Loucy (cell line): Measurements from ENCODE around the gene LYVE1.

Source experiments
- H2AFZ ChIP-seq: fragments of 200-600 bp; sonication (generic); 2 replicates; pipeline ENCODE4 v1.6.0; 2016; ENCODE audit warnings: antibody characterized with exemption, mild to moderate bottlenecking, low read length, moderate library complexity
- H3F3A ChIP-seq: fragments of 200-600 bp; 2 replicates; pipeline ENCODE4 v1.6.0; 2016; ENCODE audit warnings: antibody characterized with exemption, low read depth, mild to moderate bottlenecking
- H3K27me3 ChIP-seq: fragments of 200-600 bp; sonication (generic); 2 replicates; pipeline ENCODE4 v1.6.1; 2014; ENCODE audit warnings: low read length, mild to moderate bottlenecking; ENCODE audit not compliant: insufficient read depth, poor library complexity, severe bottlenecking
- H3K36me3 ChIP-seq: fragments of 200-600 bp; sonication (generic); 2 replicates; pipeline ENCODE4 v1.6.1; 2016; ENCODE audit warnings: low read length; ENCODE audit not compliant: insufficient read depth
- H3K4me1 ChIP-seq: fragments of 200-600 bp; sonication (generic); 2 replicates; pipeline ENCODE4 v1.5.1; 2014; ENCODE audit warnings: low read length, mild to moderate bottlenecking; ENCODE audit not compliant: insufficient read depth, poor library complexity, severe bottlenecking
- H3K4me2 ChIP-seq: fragments of 200-600 bp; sonication (generic); 2 replicates; pipeline ENCODE4 v1.6.0; 2014; ENCODE audit warnings: antibody characterized with exemption, low read length, low read depth, mild to moderate bottlenecking; ENCODE audit not compliant: poor library complexity, severe bottlenecking
- H3K4me3 ChIP-seq: fragments of 200-600 bp; sonication (generic); 2 replicates; pipeline ENCODE4 v1.5.1; 2014; ENCODE audit warnings: low read length, mild to moderate bottlenecking, mixed read lengths; ENCODE audit not compliant: poor library complexity, severe bottlenecking
- H3K79me2 ChIP-seq: fragments of 200-600 bp; sonication (generic); 2 replicates; pipeline ENCODE4 v1.6.1; 2014; ENCODE audit warnings: low read length; ENCODE audit not compliant: insufficient read depth
- H3K9ac ChIP-seq: fragments of 200-600 bp; sonication (generic); 2 replicates; pipeline ENCODE4 v1.6.0; 2014; ENCODE audit warnings: mild to moderate bottlenecking, low read depth, low read length, moderate library complexity; ENCODE audit not compliant: poor library complexity, severe bottlenecking
- H3K9me2 ChIP-seq: fragments of 200-600 bp; sonication (generic); replicated peaks from 2 replicates; pipeline ENCODE4 v1.6.1; 2016; ENCODE audit warnings: low read depth, low read length, mixed read lengths
- H3K9me3 ChIP-seq: fragments of 200-600 bp; sonication (generic); 2 replicates; pipeline ENCODE4 v1.6.1; 2014; ENCODE audit warnings: mild to moderate bottlenecking, antibody characterized with exemption, low read length, low read depth; ENCODE audit not compliant: insufficient read depth
- H4K20me1 ChIP-seq: fragments of 200-600 bp; sonication (generic); 2 replicates; pipeline ENCODE4 v1.6.0; 2014; ENCODE audit warnings: antibody characterized with exemption, low read length, mild to moderate bottlenecking; ENCODE audit not compliant: insufficient read depth, poor library complexity, severe bottlenecking
- EZH2phosphoT487 ChIP-seq: fragments of 200-600 bp; IDR thresholded peaks from 2 replicates; pipeline ENCODE4 v1.6.1; 2018; ENCODE audit warnings: antibody characterized with exemption, mild to moderate bottlenecking, moderate library complexity, borderline replicate concordance
- TF ChIP-seq, protein P1 (sequence below): fragments of 200-600 bp; sonication (generic); conservative IDR thresholded peaks from 2 replicates; pipeline ENCODE4 v1.5.1; 2014; ENCODE audit warnings: mild to moderate bottlenecking, antibody characterized with exemption, low read length

Gene LYVE1

DNA sequence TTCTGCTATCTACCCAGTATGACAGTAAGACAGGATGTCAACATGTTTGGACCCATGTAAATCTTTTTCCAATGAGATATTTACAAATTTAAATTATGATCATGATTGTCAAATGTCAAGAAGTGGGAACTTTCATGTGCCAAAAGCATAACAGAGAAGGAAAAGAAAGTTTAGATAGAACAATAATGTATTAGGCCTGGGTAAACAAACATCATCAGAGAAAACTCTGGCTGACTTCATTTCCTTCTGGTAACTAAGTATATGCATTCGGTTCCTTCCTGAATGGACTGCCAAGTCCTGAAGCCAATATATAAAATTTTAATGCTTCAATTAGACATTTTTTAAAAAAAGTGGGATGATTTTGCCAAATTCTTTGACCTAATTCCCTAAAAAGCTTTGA is 44.0 kb downstream of the LYVE1 start:
- no peak overlapping the region for H3K9ac ChIP-seq
- no peak overlapping the region for H2AFZ ChIP-seq
- H3K9me3 ChIP-seq, result no peaks in the 10 kb centered on the region
- TF ChIP-seq, protein P1, sequence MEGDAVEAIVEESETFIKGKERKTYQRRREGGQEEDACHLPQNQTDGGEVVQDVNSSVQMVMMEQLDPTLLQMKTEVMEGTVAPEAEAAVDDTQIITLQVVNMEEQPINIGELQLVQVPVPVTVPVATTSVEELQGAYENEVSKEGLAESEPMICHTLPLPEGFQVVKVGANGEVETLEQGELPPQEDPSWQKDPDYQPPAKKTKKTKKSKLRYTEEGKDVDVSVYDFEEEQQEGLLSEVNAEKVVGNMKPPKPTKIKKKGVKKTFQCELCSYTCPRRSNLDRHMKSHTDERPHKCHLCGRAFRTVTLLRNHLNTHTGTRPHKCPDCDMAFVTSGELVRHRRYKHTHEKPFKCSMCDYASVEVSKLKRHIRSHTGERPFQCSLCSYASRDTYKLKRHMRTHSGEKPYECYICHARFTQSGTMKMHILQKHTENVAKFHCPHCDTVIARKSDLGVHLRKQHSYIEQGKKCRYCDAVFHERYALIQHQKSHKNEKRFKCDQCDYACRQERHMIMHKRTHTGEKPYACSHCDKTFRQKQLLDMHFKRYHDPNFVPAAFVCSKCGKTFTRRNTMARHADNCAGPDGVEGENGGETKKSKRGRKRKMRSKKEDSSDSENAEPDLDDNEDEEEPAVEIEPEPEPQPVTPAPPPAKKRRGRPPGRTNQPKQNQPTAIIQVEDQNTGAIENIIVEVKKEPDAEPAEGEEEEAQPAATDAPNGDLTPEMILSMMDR, result no peak
- no peak for TF ChIP-seq EZH2phosphoT487
- peaks cover 24% of the 10 kb centered on the region for H3K4me1 ChIP-seq
- peaks cover 2% of the 10 kb centered on the region; the same call in 1 of the 2 replicates for H3F3A ChIP-seq
- H4K20me1 ChIP-seq, result no peaks in the 10 kb centered on the region
- H3K4me2 ChIP-seq, result no peak overlapping the region
- no peaks in the 10 kb centered on the region for H3K79me2 ChIP-seq
- no peaks in the 10 kb centered on the region for H3K9me2 ChIP-seq
- H3K36me3 ChIP-seq, result peaks cover 8% of the 10 kb centered on the region; the same call in 1 of the 2 replicates
- H3K4me3 ChIP-seq, result no peak overlapping the region
- H3K27me3 ChIP-seq, result no peaks in the 10 kb centered on the region

DNA sequence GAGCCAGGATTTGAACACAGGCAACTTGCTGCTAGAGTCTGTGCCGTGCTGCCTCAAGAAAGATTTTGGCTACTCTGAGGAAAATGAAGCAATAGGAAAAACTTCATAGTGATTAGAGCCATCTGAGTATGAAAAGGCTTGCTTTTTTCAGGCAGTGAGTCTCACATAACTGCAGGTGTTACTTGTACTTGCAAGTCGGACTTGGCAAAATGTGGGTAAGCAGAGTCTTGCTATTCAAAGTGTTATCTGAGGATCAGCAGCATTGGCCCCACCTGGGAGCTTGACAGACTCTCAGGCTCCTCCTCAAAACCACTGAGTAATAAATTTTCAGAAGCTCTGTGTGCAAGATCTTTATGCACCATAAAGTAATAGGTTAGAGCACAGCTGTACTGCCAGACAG is 45.5 kb downstream of the LYVE1 start:
- Histone ChIP-seq H4K20me1 (no peaks in the 10 kb centered on the region), H3K36me3 (peaks cover 10% of the 10 kb centered on the region; the same call in 1 of the 2 replicates), H3K4me3 (no peak overlapping the region), H3K9me3 (no peaks in the 10 kb centered on the region), H3K9me2 (no peaks in the 10 kb centered on the region), H2AFZ (no peak overlapping the region), H3K9ac (peak overlapping the region; percentile 13), H3K79me2 (no peaks in the 10 kb centered on the region), H3K4me2 (peak overlapping the region; percentile 63), H3K27me3 (no peaks in the 10 kb centered on the region), H3K4me1 (peaks cover 24% of the 10 kb centered on the region), H3F3A (peaks cover 2% of the 10 kb centered on the region; the same call in 1 of the 2 replicates)
- TF ChIP-seq EZH2phosphoT487, result no peak
- TF ChIP-seq, protein P1, result no peak

DNA sequence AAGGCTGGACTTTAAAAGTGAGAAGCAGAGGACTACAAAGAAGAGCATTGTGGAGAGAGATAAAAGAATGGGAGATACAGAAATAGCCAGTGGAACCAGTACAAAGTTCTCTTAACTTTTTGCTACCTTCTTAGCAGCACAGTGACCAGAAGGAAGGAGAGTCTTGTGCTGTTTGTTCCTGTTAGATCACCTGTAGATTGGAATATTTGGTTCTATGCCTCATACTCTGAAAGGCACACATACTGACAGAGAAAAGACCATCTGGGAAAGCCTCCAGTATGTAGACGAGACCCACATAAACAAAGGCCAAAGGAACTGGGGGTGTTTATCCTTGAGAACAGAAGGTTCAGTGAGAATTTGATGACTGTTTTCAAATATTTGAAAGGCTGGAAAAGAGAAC is 46.2 kb downstream of the LYVE1 start:
- H3K79me2 ChIP-seq, result no peaks in the 10 kb centered on the region
- TF ChIP-seq EZH2phosphoT487, result no peak
- TF ChIP-seq, protein P1, result no peak
- H4K20me1 ChIP-seq, result no peaks in the 10 kb centered on the region
- H3K4me2 ChIP-seq, result peak overlapping the region; percentile 63
- H3K4me3 ChIP-seq, result no peak overlapping the region
- H3K27me3 ChIP-seq, result no peaks in the 10 kb centered on the region
- H2AFZ ChIP-seq, result no peak overlapping the region
- H3K4me1 ChIP-seq, result peaks cover 22% of the 10 kb centered on the region
- H3K9ac ChIP-seq, result no peak overlapping the region
- peaks cover 2% of the 10 kb centered on the region; the same call in 1 of the 2 replicates for H3F3A ChIP-seq
- H3K36me3 ChIP-seq, result peaks cover 10% of the 10 kb centered on the region; the same call in 1 of the 2 replicates
- H3K9me2 ChIP-seq, result no peaks in the 10 kb centered on the region
- H3K9me3 ChIP-seq, result no peaks in the 10 kb centered on the region
